HepG2 (cell line): ENCODE measurements around the gene SDC3.

Source experiments
- DRAP1 ChIP-seq: IDR thresholded peaks from 2 replicates; pipeline ENCODE4 v1.6.1; 2016; ENCODE audit warnings: missing genetic modification reagents, missing compliant biosample characterization
- POLR2AphosphoS5 ChIP-seq: IDR thresholded peaks from 2 replicates; pipeline ENCODE4 v1.6.1; 2012; ENCODE audit warnings: low read depth, low read length
- RFX5 ChIP-seq: IDR thresholded peaks from 2 replicates; pipeline ENCODE4 v1.6.1; 2011; ENCODE audit warnings: low read depth, low read length, improper control_type of control experiment
- TF ChIP-seq, protein P1 (sequence below): sonication (generic); formaldehyde crosslinking; IDR thresholded peaks from 2 replicates; pipeline ENCODE4 v1.4.0; 2020; ENCODE audit warnings: missing genetic modification reagents
- TF ChIP-seq, protein P2 (sequence below): fragments of 450-650 bp; IDR thresholded peaks from 2 replicates; pipeline ENCODE4 v1.6.1; 2017

GRCh38 chr1:30927448-30927847 lies 18.9 kb upstream of the SDC3 start:
- TF ChIP-seq, protein P1, sequence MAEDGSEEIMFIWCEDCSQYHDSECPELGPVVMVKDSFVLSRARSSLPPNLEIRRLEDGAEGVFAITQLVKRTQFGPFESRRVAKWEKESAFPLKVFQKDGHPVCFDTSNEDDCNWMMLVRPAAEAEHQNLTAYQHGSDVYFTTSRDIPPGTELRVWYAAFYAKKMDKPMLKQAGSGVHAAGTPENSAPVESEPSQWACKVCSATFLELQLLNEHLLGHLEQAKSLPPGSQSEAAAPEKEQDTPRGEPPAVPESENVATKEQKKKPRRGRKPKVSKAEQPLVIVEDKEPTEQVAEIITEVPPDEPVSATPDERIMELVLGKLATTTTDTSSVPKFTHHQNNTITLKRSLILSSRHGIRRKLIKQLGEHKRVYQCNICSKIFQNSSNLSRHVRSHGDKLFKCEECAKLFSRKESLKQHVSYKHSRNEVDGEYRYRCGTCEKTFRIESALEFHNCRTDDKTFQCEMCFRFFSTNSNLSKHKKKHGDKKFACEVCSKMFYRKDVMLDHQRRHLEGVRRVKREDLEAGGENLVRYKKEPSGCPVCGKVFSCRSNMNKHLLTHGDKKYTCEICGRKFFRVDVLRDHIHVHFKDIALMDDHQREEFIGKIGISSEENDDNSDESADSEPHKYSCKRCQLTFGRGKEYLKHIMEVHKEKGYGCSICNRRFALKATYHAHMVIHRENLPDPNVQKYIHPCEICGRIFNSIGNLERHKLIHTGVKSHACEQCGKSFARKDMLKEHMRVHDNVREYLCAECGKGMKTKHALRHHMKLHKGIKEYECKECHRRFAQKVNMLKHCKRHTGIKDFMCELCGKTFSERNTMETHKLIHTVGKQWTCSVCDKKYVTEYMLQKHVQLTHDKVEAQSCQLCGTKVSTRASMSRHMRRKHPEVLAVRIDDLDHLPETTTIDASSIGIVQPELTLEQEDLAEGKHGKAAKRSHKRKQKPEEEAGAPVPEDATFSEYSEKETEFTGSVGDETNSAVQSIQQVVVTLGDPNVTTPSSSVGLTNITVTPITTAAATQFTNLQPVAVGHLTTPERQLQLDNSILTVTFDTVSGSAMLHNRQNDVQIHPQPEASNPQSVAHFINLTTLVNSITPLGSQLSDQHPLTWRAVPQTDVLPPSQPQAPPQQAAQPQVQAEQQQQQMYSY (CRISPR knock-in tag) = no peak
- no peak for TF ChIP-seq RFX5
- no peak for TF ChIP-seq DRAP1 (CRISPR knock-in tag)
- TF ChIP-seq POLR2AphosphoS5 = no peak
- TF ChIP-seq, protein P2, sequence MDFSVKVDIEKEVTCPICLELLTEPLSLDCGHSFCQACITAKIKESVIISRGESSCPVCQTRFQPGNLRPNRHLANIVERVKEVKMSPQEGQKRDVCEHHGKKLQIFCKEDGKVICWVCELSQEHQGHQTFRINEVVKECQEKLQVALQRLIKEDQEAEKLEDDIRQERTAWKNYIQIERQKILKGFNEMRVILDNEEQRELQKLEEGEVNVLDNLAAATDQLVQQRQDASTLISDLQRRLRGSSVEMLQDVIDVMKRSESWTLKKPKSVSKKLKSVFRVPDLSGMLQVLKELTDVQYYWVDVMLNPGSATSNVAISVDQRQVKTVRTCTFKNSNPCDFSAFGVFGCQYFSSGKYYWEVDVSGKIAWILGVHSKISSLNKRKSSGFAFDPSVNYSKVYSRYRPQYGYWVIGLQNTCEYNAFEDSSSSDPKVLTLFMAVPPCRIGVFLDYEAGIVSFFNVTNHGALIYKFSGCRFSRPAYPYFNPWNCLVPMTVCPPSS = no peak
